Lower leg skin (tissue), 4 donors: ENCODE data around the gene RAPGEF3. TPM values are rescaled to one million over a fixed set of nuclear protein-coding genes. Genes with fewer than 3 reads are reported as not detected.

Experiments
- DNase-seq, 2 donors: peaks; one replicate each; pipeline ENCODE4 v3.0.0-alpha.2; 2019; ENCODE audit warnings: low spot score in 2 of 2
- H3K4me3 ChIP-seq: fragments of 200-600 bp; sonication (generic); 2 replicates; pipeline ENCODE4 v1.5.1; 2017; ENCODE audit warnings: mild to moderate bottlenecking, low read depth; ENCODE audit not compliant: poor library complexity, severe bottlenecking
- CTCF ChIP-seq, 3 donors: fragments of 450-650 bp; IDR thresholded peaks; one replicate each; pipeline ENCODE4 v1.5.1; 2016; ENCODE audit warnings: antibody characterized with exemption in 3 of 3, mild to moderate bottlenecking in 3 of 3, moderate library complexity in 2 of 3
- POLR2A ChIP-seq, 2 donors: fragments of 450-650 bp; IDR thresholded peaks; one replicate each; pipeline ENCODE4 v1.6.1; 2016 to 2017; ENCODE audit warnings: antibody characterized with exemption in 2 of 2, mild to moderate bottlenecking in 1 of 2, moderate library complexity in 1 of 2
- WGBS, 2 donors: methylation state at CpG; one replicate each; pipeline ENCODE4 v1.1.5; 2018; 5-methylcytosine and 5-hydroxymethylcytosine counted together
- intact Hi-C: fragments of 100-400 bp; cut with DNase I; formaldehyde crosslinking; loops from one replicate; pipeline ENCODE4 v1.15.0; 2023; ENCODE audit warnings: low total_unique reads
- total RNA-seq, 4 donors: library from RNA; depleted of rRNA; stranded (reverse); fragments of >200 nt; gene quantifications; one replicate each; pipeline ENCODE4 v1.1.0, GENCODE V29; 2016

The RAPGEF3 gene
- total RNA-seq, 4 donors from 2014 or later, result 13.4 to 27.8 (median 18.9) TPM

DNA sequence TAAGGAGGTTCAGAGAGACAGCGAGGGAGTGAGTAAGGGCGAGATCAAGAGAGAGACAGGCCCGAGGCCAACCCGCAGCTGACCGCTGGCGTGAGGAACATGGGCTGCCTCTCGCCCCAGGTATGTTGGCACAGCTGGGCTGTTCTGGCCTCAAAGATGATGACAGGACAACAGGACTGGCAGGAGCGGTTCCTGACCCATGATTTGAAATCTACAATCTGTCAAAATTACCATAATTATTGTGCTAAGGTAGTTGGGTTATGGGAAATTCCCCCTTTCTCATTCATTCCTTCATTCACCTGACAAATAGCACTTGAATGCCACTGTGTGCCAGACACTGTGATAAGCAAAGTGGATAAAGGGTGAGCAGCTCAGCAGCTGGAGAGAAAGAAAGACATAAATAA lies 28.3 kb downstream of the RAPGEF3 start:
- no peak for DNase-seq
- TF ChIP-seq POLR2A (IDR thresholded peaks at IDR 0.05) (no peak), CTCF (IDR thresholded peaks at IDR 0.05) (no peak)
- H3K4me3 ChIP-seq, result no peak overlapping the region
- intact Hi-C loops, result no loop called here
- WGBS, 2 donors, result 61 to 63% methylated on average over 8 of the region's 8 CpGs

GRCh38 chr12:47729233-47729632 lies 29.4 kb downstream of the RAPGEF3 start:
- no peak for DNase-seq
- 47 to 51% methylated on average over 3 of the region's 3 CpGs for WGBS, 2 donors
- no peak for TF ChIP-seq POLR2A (IDR thresholded peaks at IDR 0.05)
- no peak for TF ChIP-seq CTCF (IDR thresholded peaks at IDR 0.05)
- no peak overlapping the region for H3K4me3 ChIP-seq
- intact Hi-C loops, result no loop called here

- no peak overlapping the region for H3K4me3 ChIP-seq
- no peak for TF ChIP-seq POLR2A (IDR thresholded peaks at IDR 0.05)
- TF ChIP-seq CTCF (IDR thresholded peaks at IDR 0.05), result no peak
- DNase-seq, result peak in 1 of 2 donors; percentile 68
- WGBS, 2 donors, result 27 to 44% methylated on average over 5 of the region's 5 CpGs
- intact Hi-C loops, result no loop called here
These were observed 32.8 kb downstream of the RAPGEF3 start for GRCh38 chr12:47725893-47726292.

DNA sequence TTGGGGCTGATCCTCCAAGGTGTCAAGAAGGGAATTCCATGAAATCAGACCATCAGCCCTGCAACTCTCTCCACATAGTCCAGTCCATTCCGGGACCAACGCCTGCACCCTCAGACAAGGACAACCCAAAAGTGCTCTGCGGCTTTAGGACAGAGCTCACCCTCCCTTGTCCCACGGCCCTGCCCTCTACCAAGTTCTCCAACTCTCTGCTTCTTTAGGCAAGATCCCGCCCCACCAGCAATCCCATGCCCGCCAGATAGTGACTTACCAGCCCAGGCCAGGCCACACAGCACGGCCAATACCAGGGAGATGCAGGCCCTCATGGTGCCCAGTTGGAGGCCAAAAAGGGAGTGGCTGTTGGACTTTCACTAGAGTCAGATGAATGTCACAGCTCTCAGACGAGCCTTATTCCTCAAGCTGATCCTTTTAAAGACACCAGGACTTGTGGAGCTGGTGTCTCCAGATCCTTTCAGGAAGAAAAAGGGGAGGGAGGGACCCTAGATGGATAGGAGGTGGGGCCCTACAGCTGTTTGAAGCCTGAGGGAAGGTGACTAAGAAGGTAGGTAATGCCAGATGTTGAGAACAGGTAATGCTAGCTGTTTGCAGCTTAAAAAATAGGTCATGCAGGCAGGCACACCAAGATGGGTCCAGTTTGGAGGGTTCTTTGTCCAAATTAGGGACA lies 33.4 kb downstream of the RAPGEF3 start, which contains the start of gene ENDOU:
ENDOU (minus strand) TSS at position 400 of the 682 bp plus-strand sequence; CDS start at position 323, 77 bp downstream.
- no peak within 1 kb of the TSS for H3K4me3 ChIP-seq
- DNase-seq, result peak in 1 of 2 donors; percentile 82
- WGBS, 2 donors, result 65 to 70% methylated on average over 8 of the region's 8 CpGs
- TF ChIP-seq POLR2A (IDR thresholded peaks at IDR 0.05) (no peak), CTCF (IDR thresholded peaks at IDR 0.05) (no peak)
- intact Hi-C loops, result no loop called here

- no peak for TF ChIP-seq POLR2A (IDR thresholded peaks at IDR 0.05)
- no peak for TF ChIP-seq CTCF (IDR thresholded peaks at IDR 0.05)
- intact Hi-C loops, result no loop called here
- no peak overlapping the region for H3K4me3 ChIP-seq
- WGBS, 2 donors, result 86 to 88% methylated on average over 5 of the region's 5 CpGs
- peak in 1 of 2 donors; percentile 82 for DNase-seq
These were observed 35.6 kb downstream of the RAPGEF3 start for GRCh38 chr12:47722941-47723631.
